ENCODE data around the gene CSRP3.

DNA sequence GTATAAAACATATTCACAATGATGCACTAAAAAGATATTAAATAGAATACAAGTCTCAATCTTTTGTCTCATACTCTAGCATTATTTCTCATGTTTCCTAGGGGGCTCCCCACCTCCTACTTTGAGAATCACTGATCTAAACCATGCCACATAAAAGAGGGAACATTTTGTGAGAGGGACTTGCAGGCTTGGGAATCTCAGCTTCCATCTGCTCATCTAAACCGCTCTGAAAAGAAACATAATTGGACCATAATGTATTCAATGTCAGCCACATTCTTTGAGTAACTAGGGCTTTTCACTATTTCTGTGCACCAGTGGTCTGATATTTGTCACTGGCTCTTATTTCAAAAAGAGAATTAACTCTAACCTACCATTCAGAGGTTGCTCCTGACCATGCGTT, 6.4 kb upstream of the CSRP3 start:
- TF ChIP-seq, protein P1, sequence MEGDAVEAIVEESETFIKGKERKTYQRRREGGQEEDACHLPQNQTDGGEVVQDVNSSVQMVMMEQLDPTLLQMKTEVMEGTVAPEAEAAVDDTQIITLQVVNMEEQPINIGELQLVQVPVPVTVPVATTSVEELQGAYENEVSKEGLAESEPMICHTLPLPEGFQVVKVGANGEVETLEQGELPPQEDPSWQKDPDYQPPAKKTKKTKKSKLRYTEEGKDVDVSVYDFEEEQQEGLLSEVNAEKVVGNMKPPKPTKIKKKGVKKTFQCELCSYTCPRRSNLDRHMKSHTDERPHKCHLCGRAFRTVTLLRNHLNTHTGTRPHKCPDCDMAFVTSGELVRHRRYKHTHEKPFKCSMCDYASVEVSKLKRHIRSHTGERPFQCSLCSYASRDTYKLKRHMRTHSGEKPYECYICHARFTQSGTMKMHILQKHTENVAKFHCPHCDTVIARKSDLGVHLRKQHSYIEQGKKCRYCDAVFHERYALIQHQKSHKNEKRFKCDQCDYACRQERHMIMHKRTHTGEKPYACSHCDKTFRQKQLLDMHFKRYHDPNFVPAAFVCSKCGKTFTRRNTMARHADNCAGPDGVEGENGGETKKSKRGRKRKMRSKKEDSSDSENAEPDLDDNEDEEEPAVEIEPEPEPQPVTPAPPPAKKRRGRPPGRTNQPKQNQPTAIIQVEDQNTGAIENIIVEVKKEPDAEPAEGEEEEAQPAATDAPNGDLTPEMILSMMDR (IDR thresholded peaks at IDR 0.05 in 8 of 11, conservative IDR thresholded peaks at IDR 0.05 in 3 of 11): no peak
- TF ChIP-seq POLR2AphosphoS5 (IDR thresholded peaks at IDR 0.05): no peak

Data from spleen (tissue), 7 donors.